Tibial artery (tissue), 4 donors: ENCODE data around the gene HSH2D.

Experiments
- DNase-seq, 2 donors: peaks; one replicate each; pipeline ENCODE4 v3.0.0-alpha.2; 2019
- H3K27ac ChIP-seq, 2 donors: fragments of 200-600 bp; sonication (generic) in 1 of 2; 1 replicate in 1 of 2; 2 replicates in 1 of 2; pipeline ENCODE4 v1.5.1; 2018 to 2019; ENCODE audit warnings: mild to moderate bottlenecking in 1 of 2
- H3K27me3 ChIP-seq, 2 donors: fragments of 200-600 bp; sonication (generic) in 1 of 2; one replicate each; pipeline versions ENCODE4 v1.5.1 to v1.6.0; 2016 to 2019
- H3K36me3 ChIP-seq, 3 donors: fragments of 200-600 bp; sonication (generic) in 2 of 3; one replicate each; pipeline ENCODE4 v1.5.1; 2016 to 2019; ENCODE audit warnings: mild to moderate bottlenecking in 2 of 3
- H3K4me1 ChIP-seq, 4 donors: fragments of 200-600 bp; sonication (generic) in 2 of 4; 1 replicate in 3 of 4; 2 replicates in 1 of 4; pipeline ENCODE4 v1.5.1; 2016 to 2019
- H3K4me3 ChIP-seq, 2 donors: fragments of 200-600 bp; sonication (generic) in 1 of 2; 1 replicate in 1 of 2; 2 replicates in 1 of 2; pipeline ENCODE4 v1.5.1; 2018 to 2019; ENCODE audit warnings: mild to moderate bottlenecking in 2 of 2
- H3K9me3 ChIP-seq, 3 donors: fragments of 200-600 bp; sonication (generic) in 1 of 3; one replicate each; pipeline ENCODE4 v1.5.1; 2016 to 2019
- CTCF ChIP-seq, 2 experiments: fragments of 200-600 bp in 1 of 2; fragments of 450-650 bp in 1 of 2; IDR thresholded peaks; one replicate each; pipeline ENCODE4 v1.5.1; 2017 to 2019; ENCODE audit warnings: antibody characterized with exemption in 2 of 2, mild to moderate bottlenecking in 1 of 2, moderate library complexity in 1 of 2
- intact Hi-C: fragments of 100-400 bp; cut with DNase I; formaldehyde crosslinking; loops from one replicate; pipeline ENCODE4 v1.15.0; 2023; ENCODE audit warnings: low total_unique reads

HSH2D gene

GRCh38 chr19:16124953-16125352 lies 18.5 kb upstream of the HSH2D start:
- Histone ChIP-seq H3K27ac (no peak overlapping the region), H3K9me3 (no peaks in the 10 kb centered on the region), H3K4me3 (no peak overlapping the region), H3K27me3 (no peaks in the 10 kb centered on the region), H3K36me3 (peaks cover 79 to 100% (median 98%) of the 10 kb centered on the region in 3 donors), H3K4me1 (no peaks in the 10 kb centered on the region)
- no peak for DNase-seq
- TF ChIP-seq CTCF (IDR thresholded peaks at IDR 0.05) = no peak
- intact Hi-C loops = no loop called here

- Histone ChIP-seq H3K27ac (no peak overlapping the region), H3K36me3 (peaks cover 81 to 100% (median 100%) of the 10 kb centered on the region in 3 donors)
These were observed 17.6 kb upstream of the HSH2D start for GRCh38 chr19:16125737-16126495.

GRCh38 chr19:16127080-16127479 lies 16.4 kb upstream of the HSH2D start:
- TF ChIP-seq CTCF (IDR thresholded peaks at IDR 0.05) = no peak
- peaks cover 80 to 99% (median 98%) of the 10 kb centered on the region in 3 donors for H3K36me3 ChIP-seq
- no peaks in the 10 kb centered on the region for H3K4me1 ChIP-seq
- intact Hi-C loops = no loop called here
- H3K27ac ChIP-seq = no peak overlapping the region
- DNase-seq = no peak
- no peaks in the 10 kb centered on the region for H3K9me3 ChIP-seq
- H3K27me3 ChIP-seq = no peaks in the 10 kb centered on the region
- no peak overlapping the region for H3K4me3 ChIP-seq

More at GRCh38 chr19:16125737-16126495, 17.6 kb upstream of the HSH2D start:
- Histone ChIP-seq H3K4me3 (no peak overlapping the region), H3K27me3 (no peaks in the 10 kb centered on the region), H3K9me3 (no peaks in the 10 kb centered on the region), H3K4me1 (no peaks in the 10 kb centered on the region)
- intact Hi-C loops = no loop called here
- no peak for DNase-seq
- TF ChIP-seq CTCF (IDR thresholded peaks at IDR 0.05) = no peak

- Histone ChIP-seq H3K27me3 (no peaks in the 10 kb centered on the region), H3K4me1 (no peaks in the 10 kb centered on the region), H3K4me3 (no peak overlapping the region), H3K9me3 (no peaks in the 10 kb centered on the region), H3K27ac (no peak overlapping the region), H3K36me3 (peaks cover 80 to 99% (median 98%) of the 10 kb centered on the region in 3 donors)
- TF ChIP-seq CTCF (IDR thresholded peaks at IDR 0.05) = no peak
- intact Hi-C loops = no loop called here
- DNase-seq = no peak
These were observed 15.6 kb upstream of the HSH2D start for GRCh38 chr19:16127776-16128371.

GRCh38 chr19:16131648-16132047 lies 11.8 kb upstream of the HSH2D start:
- no peak for TF ChIP-seq CTCF (IDR thresholded peaks at IDR 0.05)
- Histone ChIP-seq H3K36me3 (peaks cover 64 to 80% (median 73%) of the 10 kb centered on the region in 3 donors), H3K27ac (no peak overlapping the region), H3K9me3 (no peaks in the 10 kb centered on the region), H3K4me1 (no peaks in the 10 kb centered on the region), H3K4me3 (no peak overlapping the region), H3K27me3 (no peaks in the 10 kb centered on the region)
- intact Hi-C loops = no loop called here
- DNase-seq = no peak
